Renal pelvis (tissue), 4 donors: ENCODE measurements around the gene METAP2. TPM values are rescaled to one million over a fixed set of nuclear protein-coding genes. Genes with fewer than 3 reads are reported as not detected.

ENCODE experiments used
- DNase-seq: peaks from one replicate; pipeline ENCODE4 v3.0.0-alpha.2; 2013
- polyA plus RNA-seq, 3 donors: library from polyadenylated mRNA; unstranded; fragments of 120-200 nt; gene quantifications; one replicate each; pipeline ENCODE4 v1.2.1, GENCODE V29; 2013; ENCODE audit not compliant: insufficient read length in 3 of 3

The METAP2 gene
- polyA plus RNA-seq, 3 donors, result 102 to 135 (median 123) TPM

DNA sequence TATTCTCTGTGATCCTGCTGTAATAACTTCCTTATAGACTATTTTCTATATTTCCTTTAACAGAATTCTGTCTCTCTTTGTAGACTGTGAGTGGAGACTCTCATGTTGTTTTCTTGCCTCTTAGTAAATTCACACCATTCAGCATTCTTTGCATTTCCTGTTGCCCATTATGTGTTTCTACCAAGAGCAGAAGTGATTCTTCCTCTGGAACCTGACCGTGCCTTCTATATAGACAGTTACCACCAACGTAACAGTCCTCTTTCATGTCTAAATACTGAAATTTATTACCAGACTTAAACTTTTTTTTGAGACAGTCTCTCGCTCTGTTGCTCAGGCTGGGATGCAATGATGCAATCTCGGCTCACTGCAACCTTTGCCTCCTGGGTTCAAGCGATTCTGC, 31.1 kb downstream of the METAP2 start:
- DNase-seq, result no peak

DNA sequence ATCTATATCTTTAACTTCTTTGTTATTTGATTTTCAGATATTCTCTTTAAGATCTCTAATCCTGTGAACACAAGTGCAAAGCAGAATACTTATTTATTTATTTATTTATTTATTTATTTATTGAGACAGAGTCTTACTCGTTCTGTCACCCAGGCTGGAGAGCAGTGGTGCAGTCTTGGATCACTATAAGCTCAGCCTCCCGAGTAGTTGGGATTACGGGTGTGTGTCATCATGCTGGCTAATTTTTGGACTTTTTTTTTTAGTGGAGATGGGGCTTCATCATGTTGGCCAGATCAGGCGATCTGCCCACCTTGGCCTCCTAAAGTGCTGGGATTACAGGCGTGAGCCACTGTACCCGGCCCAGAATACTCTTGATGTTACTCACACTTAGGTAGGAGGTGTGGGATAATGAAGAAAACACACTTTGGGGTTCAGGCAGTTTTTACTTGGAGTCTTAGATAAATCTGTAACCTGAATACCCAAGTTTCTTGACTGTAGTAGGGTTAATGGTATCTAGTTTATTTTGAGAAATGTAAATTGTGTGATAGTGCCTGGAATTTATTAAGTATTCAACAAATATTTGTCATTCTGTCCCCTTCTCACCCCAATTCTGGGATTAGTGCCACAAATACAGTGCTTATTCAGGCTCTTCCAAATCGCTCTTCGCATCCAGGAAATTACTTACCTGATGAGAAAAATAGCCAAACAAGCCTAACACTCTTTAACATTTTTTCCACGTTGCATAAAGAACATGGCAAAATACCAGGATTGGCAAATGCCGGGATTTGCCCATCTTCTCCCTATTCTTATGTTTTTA, 33.0 kb downstream of the METAP2 start:
- no peak for DNase-seq

DNA sequence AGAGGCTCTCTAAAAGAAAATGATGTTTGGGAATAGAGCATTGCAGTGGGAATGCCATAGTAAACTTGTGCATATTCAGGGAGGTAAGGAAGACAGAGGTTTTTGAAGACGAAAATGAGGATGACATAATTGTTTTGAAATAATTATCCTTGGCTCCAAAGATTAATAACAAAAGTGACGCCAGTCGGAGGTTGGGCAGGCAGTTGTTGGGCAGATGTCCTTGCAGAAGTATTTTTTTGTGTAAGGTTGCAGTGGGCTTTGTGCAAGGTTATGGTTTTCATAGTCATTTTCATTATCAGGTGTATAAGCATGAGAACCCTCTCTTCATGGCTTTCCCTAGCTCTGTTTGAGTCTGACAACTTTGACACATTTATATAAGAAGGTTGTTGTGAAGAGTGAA, 35.3 kb downstream of the METAP2 start:
- no peak for DNase-seq

DNA sequence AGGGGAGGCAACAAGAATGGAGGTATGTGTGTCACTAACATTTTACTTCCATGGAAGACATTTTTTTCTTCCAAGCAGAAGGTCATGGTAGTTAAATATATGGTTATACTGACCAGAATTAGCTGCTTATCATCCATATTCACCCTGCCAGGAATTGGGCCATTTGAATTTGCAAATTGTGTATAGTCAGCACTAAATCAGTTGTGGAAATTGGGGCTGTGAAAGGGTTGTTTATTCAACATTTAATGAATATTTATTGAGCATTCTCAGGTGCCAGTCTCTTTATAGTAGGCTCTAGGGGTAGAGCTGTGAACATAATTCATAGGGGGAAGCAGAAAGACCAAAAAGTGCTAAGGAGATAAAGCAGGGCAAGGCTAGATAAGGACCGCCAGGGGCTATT, 38.0 kb downstream of the METAP2 start:
- no peak for DNase-seq

DNA sequence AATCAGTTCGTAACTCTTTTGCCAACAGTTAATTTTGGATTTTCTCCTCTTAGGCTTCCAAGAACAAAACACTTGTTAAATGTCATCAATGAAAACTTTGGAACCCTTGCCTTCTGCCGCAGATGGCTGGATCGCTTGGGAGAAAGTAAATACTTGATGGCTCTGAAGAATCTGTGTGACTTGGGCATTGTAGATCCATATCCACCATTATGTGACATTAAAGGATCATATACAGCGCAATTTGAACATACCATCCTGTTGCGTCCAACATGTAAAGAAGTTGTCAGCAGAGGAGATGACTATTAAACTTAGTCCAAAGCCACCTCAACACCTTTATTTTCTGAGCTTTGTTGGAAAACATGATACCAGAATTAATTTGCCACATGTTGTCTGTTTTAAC, 39.6 kb downstream of the METAP2 start:
- DNase-seq, result no peak

DNA sequence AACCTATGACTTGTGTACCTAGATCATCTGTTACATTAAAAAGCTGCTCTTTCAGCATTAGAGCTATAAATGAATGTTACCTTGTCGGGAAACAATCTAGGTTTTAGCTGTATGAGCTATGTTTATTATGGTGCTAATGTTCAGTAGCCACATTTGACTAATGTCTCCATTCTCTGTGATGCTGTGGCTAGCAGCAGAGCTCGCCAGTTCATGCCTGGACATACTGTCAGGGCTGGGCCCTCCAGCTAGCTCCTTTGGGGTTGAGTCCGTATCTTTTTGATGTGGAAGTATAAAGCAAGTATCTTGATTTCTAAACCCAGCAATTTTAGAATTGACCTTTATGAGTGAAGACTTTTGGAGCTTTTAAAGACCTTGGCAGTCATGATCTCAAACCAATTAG, 41.2 kb downstream of the METAP2 start:
- no peak for DNase-seq

DNA sequence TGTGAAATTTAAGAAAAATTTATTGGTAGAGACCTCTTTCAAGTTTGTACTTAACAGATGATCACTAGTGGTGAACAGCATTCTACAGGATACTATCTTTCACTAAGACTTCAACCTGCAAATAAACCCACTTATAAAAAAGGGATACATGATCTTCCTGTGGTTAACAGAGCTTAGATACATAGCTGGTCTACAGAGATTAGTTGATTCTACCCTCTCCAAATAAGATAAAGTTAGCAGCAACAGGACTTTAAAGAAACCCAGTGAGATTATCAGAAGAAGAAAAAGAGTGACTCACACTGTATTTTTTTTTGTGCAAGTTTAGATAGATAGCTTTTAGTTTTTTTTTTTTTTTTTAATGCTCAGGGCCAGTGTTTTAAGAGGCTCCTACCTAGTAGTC, 42.8 kb downstream of the METAP2 start:
- DNase-seq, result no peak

DNA sequence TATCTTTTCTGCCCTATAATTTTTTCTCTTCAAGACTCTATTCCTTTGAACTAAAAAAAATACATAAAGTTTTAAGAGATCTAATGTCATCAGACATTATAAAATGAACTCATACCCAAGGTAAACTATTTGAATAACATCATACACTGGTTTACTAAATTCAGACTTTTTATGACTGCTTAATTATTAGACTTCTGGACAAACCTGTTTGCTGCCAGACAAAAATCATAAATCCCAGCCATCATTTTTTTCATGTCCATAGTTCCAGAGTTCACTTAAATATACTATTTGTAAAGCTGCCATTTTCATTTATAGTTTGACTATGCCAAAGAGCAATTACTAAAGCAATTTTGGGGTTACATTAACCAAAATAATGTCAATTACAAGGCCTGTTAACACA, 43.3 kb downstream of the METAP2 start:
- DNase-seq, result no peak

DNA sequence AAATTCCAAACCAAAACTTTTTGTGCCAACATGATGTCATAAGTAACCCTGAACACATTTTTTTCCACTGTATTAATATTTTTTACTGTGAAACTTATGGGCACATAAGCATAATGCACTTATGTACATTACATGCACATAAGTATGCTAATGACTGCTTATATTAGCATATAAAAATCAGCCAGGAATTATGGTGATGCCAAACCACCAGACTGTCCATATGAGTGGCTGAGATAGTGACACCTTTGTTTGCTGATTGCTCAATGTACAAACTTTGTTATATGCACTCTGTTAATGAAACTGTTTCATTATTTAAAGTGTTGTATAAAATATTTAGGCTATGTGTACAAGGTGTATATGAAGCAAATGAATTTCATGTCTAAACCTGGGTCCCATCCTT, 45.0 kb downstream of the METAP2 start:
- DNase-seq, result no peak

DNA sequence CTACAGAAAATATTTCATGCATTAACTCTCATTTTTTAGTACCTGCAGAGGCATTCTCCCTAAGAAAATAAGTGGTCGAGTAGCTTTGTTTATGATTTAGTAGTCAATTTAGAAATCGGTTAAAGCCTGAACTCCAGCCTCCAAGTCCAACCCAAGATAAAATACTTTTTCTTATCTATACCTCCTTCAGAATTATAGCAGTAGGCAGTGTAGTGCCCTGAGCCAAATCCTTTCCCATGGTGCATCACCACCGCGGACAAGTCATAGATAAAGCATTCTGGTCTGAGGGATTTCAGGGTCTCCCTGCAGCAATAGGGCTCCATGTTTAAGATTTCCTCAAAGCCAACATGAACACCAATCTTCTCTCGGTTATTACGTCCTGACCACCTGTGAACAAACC, 46.9 kb downstream of the METAP2 start:
- no peak for DNase-seq

DNA sequence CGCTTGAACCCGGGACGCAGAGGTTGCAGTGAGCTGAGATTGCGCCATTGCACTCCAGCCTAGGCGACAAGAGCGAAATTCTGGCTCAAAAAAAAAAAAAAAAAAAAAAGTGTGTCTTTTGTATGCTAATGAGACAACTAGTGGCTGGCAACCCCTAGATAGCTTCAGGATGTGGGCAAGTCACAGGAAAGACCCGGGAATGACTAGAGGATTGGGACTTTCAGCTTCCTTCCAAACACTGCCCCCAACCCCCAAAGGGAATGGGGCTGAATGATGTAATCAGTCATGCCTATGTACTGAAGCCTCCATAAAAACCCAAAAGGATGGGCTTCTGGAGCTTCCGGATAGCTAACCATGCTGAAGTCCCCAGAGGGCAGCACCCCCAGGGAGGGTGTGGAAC, 48.7 kb downstream of the METAP2 start:
- no peak for DNase-seq

DNA sequence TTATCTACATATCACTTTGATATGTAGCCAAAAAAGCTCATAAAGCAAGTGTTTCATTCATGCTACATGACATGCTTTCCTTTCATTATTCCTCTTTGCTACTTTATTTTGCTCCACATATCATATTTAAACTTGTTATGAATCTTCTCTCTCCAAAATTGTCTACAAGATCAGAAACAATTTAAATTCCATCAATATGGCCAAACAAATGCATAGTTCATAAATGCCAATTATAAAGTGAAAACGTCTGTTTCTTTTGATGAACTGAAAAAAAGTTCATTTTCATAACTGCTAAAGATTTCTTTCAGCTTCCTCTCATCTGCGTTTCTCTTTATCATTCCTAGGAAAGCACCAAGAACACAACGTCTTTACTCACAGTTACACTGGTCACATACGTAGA, 54.5 kb downstream of the METAP2 start:
- DNase-seq, result no peak

DNA sequence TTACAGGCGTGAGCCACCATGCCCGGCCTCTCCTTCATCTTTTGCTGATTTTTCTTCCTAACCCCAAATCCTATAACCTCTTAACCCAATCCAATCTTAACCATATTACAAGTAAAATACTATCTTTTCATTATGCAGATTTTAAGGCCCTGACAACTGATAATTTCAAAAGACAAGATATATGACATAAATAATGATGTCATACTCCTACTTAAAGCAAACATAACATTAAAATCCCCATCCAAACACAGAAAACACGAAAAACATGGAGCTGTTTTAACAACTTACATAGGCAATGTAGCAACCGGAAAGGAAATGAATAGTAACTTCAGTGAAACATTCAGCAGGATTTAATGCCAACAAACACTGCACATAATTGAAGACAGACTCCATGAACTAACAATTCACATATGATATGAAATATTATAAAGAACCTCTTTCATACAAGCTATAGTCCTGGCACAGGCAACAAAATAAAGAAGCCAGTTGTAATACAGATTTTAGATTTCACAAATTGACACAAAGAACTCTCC, 55.8 kb downstream of the METAP2 start:
- DNase-seq, result no peak

DNA sequence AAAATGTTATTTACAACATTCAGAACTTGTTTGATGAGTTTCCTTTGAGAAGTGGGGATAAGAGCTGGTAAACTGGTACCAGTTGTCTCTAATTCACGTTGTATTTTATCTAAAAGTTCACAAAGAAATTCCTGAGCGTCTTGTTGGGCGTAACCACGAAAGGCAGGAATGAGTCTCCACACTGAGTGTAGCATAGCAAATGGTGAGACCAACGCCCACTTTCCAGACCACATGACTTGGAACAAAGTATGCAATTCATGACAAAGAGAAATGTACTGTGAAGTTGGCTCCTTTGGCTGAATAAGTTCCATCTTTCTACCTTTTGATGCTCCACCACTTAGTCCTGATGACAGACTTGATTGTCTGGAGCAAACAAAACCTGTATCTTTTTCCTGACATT, 58.9 kb downstream of the METAP2 start:
- DNase-seq, result no peak

DNA sequence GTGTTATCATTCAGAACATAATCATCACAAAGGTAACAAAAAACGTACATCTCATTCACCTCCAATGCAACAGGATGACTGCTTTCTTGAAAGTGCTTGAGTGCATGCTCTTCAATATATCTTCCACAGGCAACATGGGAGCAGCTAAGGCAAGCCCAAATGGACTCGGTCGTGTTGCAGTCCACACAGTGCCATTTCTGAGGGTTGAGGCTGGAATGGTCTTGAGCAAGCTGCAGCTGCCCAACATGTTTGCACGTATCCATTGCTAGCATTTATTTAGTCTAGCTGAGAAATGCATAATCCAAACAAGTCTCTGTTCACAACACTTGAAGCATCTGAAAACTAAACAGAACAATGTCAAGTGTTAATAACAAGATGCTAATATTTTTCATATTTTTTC, 60.0 kb downstream of the METAP2 start:
- DNase-seq, result no peak

DNA sequence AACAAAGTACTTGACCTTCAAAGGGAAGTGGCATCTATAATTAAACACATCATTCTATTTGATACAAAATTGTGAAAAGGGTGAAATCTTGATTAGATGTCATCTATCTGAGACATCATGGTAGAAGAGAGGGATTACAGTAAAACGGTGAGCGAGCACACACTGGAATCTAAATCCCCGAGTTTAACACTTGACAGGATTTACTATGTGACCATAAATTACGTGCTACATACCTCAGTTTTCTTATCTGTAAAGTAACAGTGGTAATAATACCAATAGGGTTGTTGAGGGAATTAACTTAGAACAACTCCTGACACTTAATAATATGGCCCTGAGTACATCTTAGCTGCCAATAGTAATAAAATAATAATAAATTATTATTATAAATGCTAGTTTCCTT, 64.1 kb downstream of the METAP2 start:
- DNase-seq, result no peak

DNA sequence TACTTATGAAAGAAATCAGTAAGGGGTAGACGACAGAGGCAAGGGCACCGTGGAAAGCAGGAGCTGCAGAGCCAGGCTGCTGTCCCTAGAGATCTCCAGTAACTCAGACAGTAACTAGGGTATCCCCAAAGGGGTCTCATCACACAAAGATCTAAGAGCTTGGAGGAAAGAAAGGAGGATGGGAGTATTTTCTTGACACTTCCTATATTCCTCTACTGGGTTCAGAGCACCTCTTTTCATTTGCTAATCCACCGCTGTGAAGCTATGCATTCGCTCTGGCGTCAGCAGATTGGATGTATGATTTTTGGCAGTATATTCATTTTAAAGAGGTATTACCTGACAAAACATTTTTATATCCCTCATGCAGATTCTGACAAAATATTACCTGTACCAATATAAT, 64.7 kb downstream of the METAP2 start:
- no peak for DNase-seq

DNA sequence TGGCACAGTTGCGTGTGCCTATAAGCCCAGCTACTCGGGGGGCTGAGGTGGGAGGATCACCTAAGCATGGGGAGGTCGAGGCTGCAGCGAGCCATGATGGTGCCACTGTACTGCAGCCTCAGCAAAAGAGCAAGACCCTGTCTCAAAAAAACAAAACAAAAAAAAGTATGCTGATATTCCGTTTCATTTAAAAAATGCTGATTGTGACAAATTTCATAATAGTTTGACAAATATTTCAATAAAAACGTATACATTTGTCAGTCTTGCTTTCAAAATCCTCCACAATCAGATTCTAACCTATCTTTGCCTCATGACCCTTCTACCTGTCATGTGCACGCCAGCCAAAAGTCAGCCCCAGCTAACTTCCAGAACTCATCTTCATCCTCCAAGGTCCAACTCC, 67.5 kb downstream of the METAP2 start:
- no peak for DNase-seq

DNA sequence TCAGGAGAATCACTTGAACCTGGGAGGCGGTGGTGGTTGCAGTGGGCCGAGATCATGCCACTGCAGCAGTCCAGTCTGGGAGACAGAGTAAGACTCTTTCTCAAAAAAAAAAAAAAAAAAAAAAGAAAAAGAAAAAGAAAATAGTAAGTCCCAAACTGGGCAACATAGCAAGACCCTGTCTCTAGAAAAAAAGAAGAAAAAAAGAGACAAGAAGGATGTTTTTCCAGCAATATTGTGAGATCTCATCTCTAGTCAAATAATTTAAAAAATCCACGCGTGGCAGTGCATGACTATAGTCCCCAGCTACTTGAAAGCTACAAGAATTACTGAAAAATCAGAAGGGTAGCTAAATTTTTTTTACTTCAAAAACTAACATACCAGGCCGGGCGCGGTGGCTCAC, 69.4 kb downstream of the METAP2 start:
- no peak for DNase-seq

DNA sequence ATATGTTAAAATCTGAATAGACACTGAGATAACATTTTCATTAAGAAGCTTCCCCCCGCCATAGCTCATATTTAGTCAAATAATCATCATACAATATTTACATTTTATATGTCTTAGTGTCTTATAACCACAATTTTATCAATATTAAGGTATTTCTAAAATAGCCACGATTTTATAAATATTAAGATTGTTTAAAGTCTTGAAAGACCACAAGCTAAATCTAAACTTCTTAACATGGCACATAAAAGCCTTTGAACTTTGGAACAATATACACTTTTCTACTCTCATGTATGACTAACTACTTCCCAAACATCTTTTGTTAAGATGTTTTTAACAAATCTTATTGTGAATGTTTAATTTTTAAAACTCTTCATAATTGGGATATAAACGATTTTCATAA, 70.8 kb downstream of the METAP2 start:
- DNase-seq, result no peak

DNA sequence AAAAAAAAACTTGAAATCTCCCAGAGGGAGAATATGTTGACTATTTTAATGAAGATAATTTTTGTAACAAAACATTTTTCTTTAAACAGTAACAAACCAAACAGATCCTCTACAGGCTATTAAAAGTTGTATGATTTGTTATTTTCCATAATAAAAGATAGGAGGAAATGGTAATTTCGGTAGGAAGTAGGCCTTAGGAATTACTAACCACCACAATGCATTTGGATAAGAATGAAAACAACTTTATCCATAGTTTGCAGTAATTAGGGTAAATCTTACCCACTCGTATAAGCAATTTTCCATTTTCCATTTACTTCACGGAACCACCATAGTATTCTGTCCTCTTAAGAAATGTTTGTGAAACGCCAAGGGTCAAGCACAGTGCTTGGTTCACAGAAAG, 71.4 kb downstream of the METAP2 start:
- no peak for DNase-seq

DNA sequence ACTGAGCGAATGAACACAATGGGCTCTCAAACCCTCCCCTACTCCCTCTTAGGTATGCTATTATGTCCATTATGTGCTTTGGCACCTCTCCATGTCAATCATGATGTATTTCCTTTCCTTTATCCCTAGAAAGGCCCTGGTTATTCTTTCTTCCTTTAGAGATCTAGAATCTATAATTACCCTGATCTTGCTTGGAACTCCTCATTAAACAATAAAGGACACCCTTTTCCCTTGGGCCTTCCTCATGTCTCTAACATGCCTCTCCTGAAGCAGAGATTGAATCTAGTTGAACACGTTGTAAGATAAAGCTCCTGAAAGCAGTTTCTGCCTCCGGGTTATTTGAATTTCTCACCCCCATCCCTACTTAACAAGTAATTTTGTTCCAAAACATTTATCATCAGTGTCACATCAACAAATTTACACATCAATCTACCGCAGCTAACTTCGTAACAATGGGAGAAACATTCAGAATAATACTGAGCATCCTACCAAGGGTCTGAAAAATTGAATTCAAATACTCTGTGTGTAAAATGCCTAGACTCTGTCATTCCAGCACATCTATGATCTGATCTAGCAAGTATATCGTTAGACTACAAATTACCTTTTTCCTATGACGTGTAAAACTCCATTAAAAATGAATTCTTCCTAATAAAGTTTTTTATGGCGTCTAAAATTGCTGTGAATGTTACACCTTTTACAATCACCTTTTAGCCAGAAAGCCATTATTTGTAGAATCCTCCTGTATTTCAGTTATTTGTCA, 72.0 kb downstream of the METAP2 start:
- no peak for DNase-seq

DNA sequence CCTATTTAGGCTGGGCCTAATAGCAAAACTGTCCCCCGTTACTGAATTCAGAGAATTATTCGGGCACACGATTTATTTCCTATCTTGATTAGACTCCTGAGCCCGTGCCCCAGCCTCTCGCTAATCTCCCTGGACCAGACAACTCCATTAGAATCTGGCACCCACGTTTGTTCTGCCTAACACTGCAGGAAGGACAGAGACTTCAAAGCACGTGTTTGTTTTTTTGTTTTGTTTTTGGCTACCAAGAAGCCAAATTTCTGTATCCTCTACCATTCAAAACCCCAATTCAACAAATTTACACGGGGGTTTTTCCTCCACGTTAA, 72.5 kb downstream of the METAP2 start:
- no peak for DNase-seq
